Activated T-cell treated with anti-CD3 and anti-CD28 coated beads for 1 hour (primary cell): ENCODE data around the gene KCNQ1OT1.

Experiments
- DNase-seq: peaks from one replicate; pipeline ENCODE4 v3.0.0-alpha.2; 2020; ENCODE audit warnings: low read depth

KCNQ1OT1 gene

GRCh38 chr11:2570841-2571597 is 128.8 kb downstream of the KCNQ1OT1 start:
- no peak for DNase-seq

- DNase-seq = no peak
These were observed 129.5 kb downstream of the KCNQ1OT1 start for GRCh38 chr11:2570211-2570811.

- no peak for DNase-seq
These were observed 130.0 kb downstream of the KCNQ1OT1 start for GRCh38 chr11:2569731-2570210.

- DNase-seq = no peak
These were observed 130.5 kb downstream of the KCNQ1OT1 start for GRCh38 chr11:2569321-2569721.

- DNase-seq = no peak
These were observed 132.6 kb downstream of the KCNQ1OT1 start for GRCh38 chr11:2567026-2567671.

- no peak for DNase-seq
These were observed 133.4 kb downstream of the KCNQ1OT1 start for GRCh38 chr11:2566223-2567025.

- no peak for DNase-seq
These were observed 134.2 kb downstream of the KCNQ1OT1 start for GRCh38 chr11:2565447-2566222.

GRCh38 chr11:2564588-2565425 is 135.0 kb downstream of the KCNQ1OT1 start:
- no peak for DNase-seq

- DNase-seq = no peak
These were observed 135.7 kb downstream of the KCNQ1OT1 start for GRCh38 chr11:2564008-2564530.

GRCh38 chr11:2563213-2564007 is 136.4 kb downstream of the KCNQ1OT1 start:
- no peak for DNase-seq

- DNase-seq = no peak
These were observed 136.9 kb downstream of the KCNQ1OT1 start for GRCh38 chr11:2562890-2563212.

- no peak for DNase-seq
These were observed 137.9 kb downstream of the KCNQ1OT1 start for GRCh38 chr11:2561696-2562581.

- DNase-seq = no peak
These were observed 140.1 kb downstream of the KCNQ1OT1 start for GRCh38 chr11:2559527-2560311.

GRCh38 chr11:2558861-2559526 is 140.8 kb downstream of the KCNQ1OT1 start:
- DNase-seq = no peak

- DNase-seq = no peak
These were observed 141.4 kb downstream of the KCNQ1OT1 start for GRCh38 chr11:2558397-2558796.
